B cell (primary cell): ENCODE data around the gene THOP1.

Source experiments
- EZH2 ChIP-seq: IDR thresholded peaks from 2 replicates; pipeline ENCODE4 v1.6.1; 2012; ENCODE audit warnings: borderline replicate concordance, low read depth, mild to moderate bottlenecking, moderate library complexity, low read length; ENCODE audit not compliant: insufficient read depth, poor library complexity, severe bottlenecking
- TF ChIP-seq, protein P1 (sequence below): fragments of 200-600 bp; IDR thresholded peaks from one replicate; pipeline ENCODE4 v1.8.0; 2022; ENCODE audit warnings: antibody characterized with exemption, mild to moderate bottlenecking

DNA sequence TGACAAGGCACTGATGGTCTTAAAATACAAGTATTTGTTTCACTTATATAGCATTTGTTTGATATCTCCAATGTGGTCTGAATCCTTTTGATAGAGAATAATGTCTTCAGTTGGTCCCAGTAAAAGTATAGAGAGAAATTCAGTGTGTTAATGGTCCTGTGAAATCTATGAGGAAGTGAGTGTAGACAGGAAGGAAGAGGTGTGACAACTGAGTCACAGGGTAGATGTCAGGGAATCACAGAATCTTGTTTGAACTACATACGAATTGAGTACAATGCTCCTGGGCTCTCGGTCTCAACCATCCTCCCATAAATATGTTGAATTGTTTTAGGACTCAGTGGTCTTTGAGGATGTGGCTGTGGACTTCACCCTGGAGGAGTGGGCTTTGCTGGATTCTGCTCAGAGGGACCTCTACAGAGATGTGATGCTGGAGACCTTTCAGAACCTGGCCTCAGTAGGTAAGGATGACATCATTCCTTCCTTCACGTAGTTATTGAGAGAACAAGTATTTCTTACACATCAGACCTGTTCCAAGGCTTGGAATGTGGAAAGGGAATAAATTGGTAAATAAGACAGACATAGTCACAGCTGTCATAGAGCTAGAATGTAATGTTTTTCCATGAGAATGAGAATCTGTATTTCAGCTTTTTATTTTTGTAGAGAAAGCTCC is 65.1 kb downstream of the THOP1 start:
- TF ChIP-seq, protein P1, sequence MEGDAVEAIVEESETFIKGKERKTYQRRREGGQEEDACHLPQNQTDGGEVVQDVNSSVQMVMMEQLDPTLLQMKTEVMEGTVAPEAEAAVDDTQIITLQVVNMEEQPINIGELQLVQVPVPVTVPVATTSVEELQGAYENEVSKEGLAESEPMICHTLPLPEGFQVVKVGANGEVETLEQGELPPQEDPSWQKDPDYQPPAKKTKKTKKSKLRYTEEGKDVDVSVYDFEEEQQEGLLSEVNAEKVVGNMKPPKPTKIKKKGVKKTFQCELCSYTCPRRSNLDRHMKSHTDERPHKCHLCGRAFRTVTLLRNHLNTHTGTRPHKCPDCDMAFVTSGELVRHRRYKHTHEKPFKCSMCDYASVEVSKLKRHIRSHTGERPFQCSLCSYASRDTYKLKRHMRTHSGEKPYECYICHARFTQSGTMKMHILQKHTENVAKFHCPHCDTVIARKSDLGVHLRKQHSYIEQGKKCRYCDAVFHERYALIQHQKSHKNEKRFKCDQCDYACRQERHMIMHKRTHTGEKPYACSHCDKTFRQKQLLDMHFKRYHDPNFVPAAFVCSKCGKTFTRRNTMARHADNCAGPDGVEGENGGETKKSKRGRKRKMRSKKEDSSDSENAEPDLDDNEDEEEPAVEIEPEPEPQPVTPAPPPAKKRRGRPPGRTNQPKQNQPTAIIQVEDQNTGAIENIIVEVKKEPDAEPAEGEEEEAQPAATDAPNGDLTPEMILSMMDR = no peak
- TF ChIP-seq EZH2 = no peak
